ENCODE measurements around the gene SPEN. TPM values are rescaled to one million over a fixed set of nuclear protein-coding genes. Genes with fewer than 3 reads are reported as not detected.

SPEN gene
- total and polyA plus RNA-seq, 2 of the 4 experiments (the other 2 are of a cell fraction): 7.6 to 15.8 TPM

DNA sequence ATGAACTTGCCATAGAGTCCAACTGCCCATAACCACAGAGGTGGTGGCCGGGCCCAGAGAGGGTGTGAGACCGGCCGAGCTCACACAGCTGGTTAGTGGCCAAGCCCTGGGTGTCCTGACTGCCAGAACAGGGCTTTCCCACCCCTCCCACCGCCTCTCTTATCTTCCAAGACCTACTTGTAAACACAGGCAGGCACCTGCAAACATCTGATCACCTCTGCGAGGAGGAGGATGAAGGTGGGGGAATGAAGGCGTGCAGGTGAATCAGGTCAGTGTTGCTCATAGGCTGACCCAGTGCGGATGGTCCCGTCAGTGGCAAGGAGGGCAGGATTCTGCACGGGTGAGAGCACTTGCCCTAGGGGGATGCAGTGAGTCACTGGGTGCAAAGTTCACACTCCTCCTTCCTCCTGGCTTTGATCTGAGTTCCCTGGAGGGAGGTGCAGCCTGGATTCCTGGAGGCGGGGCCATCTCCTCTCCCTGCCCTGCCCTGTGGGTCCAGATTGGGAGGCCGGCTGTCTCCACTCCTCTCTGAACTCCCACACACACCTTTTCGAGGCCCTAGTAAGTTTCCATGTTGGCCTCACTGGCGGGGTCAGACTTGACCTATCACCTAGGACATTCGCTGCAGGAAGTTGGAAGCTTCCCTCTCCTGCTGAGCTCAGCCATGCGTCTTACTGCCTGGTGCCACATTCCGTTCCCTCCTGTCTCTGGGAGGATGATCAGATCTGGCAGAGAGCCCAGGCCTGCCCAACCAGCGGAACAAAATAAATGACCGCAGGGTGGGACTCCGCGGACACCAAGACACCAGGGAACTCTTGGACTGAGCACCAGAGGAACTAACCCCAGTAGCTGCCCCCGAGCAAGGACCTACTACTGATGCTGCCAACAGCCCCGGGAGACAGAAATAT, 47.3 kb upstream of the SPEN start (continued):
- TF ChIP-seq, protein P1, sequence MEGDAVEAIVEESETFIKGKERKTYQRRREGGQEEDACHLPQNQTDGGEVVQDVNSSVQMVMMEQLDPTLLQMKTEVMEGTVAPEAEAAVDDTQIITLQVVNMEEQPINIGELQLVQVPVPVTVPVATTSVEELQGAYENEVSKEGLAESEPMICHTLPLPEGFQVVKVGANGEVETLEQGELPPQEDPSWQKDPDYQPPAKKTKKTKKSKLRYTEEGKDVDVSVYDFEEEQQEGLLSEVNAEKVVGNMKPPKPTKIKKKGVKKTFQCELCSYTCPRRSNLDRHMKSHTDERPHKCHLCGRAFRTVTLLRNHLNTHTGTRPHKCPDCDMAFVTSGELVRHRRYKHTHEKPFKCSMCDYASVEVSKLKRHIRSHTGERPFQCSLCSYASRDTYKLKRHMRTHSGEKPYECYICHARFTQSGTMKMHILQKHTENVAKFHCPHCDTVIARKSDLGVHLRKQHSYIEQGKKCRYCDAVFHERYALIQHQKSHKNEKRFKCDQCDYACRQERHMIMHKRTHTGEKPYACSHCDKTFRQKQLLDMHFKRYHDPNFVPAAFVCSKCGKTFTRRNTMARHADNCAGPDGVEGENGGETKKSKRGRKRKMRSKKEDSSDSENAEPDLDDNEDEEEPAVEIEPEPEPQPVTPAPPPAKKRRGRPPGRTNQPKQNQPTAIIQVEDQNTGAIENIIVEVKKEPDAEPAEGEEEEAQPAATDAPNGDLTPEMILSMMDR (conservative IDR thresholded peaks at IDR 0.05; ENCODE audit: low read depth, low read length): no peak
- TF ChIP-seq POLR2A (IDR thresholded peaks at IDR 0.05; ENCODE audit: low read depth, low read length): no peak
